Kidney (tissue), 14 donors: ENCODE results near the gene COL8A1. TPM values are rescaled to one million over a fixed set of nuclear protein-coding genes. Genes with fewer than 3 reads are reported as not detected.

ENCODE experiments used
- DNase-seq, 5 donors: peaks; one replicate each; pipeline ENCODE4 v3.0.0-alpha.2; 2013 to 2020
- FAIRE-seq: peaks from 2 replicates; lab custom pipeline; 2012; peaks lifted over from hg19 to GRCh38; lab: Jason Lieb, UNC
- H3K27ac ChIP-seq, 2 donors: one replicate each; pipeline ENCODE4 v1.7.0; 2013; ENCODE audit warnings: low read depth in 2 of 2, low read length in 2 of 2, inconsistent platforms in 1 of 2
- H3K27me3 ChIP-seq: one replicate; pipeline ENCODE4 v1.7.1; 2013; ENCODE audit warnings: low read length, inconsistent platforms; ENCODE audit not compliant: control insufficient read depth, insufficient read depth
- H3K36me3 ChIP-seq, 3 donors: one replicate each; pipeline versions ENCODE4 v1.7.0 to v1.7.1; 2013; ENCODE audit warnings: low read length in 3 of 3, control low read depth in 1 of 3, inconsistent platforms in 1 of 3; ENCODE audit not compliant: insufficient read depth in 3 of 3, control insufficient read depth in 2 of 3
- H3K4me1 ChIP-seq, 3 donors: one replicate each; pipeline versions ENCODE4 v1.7.0 to v1.7.1; 2013; ENCODE audit warnings: low read length in 3 of 3, inconsistent platforms in 1 of 3, low read depth in 1 of 3; ENCODE audit not compliant: control insufficient read depth in 2 of 3, insufficient read depth in 2 of 3
- H3K4me3 ChIP-seq, 3 donors: one replicate each; pipeline versions ENCODE4 v1.7.0 to v1.8.1; 2013; ENCODE audit warnings: low read length in 3 of 3, control low read depth in 1 of 3, inconsistent platforms in 1 of 3
- H3K9ac ChIP-seq, 3 donors: one replicate each; pipeline versions ENCODE4 v1.7.0 to v1.7.1; 2013; ENCODE audit warnings: low read length in 3 of 3, control low read depth in 1 of 3, inconsistent platforms in 1 of 3
- H3K9me3 ChIP-seq, 3 donors: one replicate each; pipeline versions ENCODE4 v1.7.0 to v1.7.1; 2013; ENCODE audit warnings: low read length in 3 of 3, control low read depth in 1 of 3, inconsistent platforms in 1 of 3; ENCODE audit not compliant: control insufficient read depth in 2 of 3, insufficient read depth in 1 of 3
- intact Hi-C: fragments of 100-400 bp; cut with DNase I; formaldehyde crosslinking; loops from one replicate; pipeline ENCODE4 v1.11.1; 2022
- polyA plus RNA-seq: library from polyadenylated mRNA; stranded (reverse); fragments of 350-450 nt; fragmentation: Illumina TruSeq; extraction: RNeasy Lipid Tissue Mini Kit (QIAGEN cat#74804); gene quantifications from one replicate; pipeline ENCODE4 v1.2.3, GENCODE V29; 2014; ENCODE audit warnings: low read depth, low replicate concordance; ENCODE audit not compliant: insufficient read depth
- total RNA-seq: library from RNA; stranded (reverse); fragmentation: NEBNext Ultra II Directional; extraction: Animal tissue kit (Norgen Biotek cat#: 25700); gene quantifications from one replicate; pipeline ENCODE4 v1.2.1, GENCODE V29; 2021
- TF ChIP-seq, protein P1 (sequence below): IDR thresholded peaks from 3 replicates; pipeline ENCODE4 v1.5.1; 2012; ENCODE audit warnings: mild to moderate bottlenecking, moderate library complexity, borderline replicate concordance; ENCODE audit not compliant: insufficient read depth; ENCODE audit errors: extremely low read depth
- donor health status: control.
- donor health status: control.
- donor health status: control.
- donor health status: control.
- donor health status: control.
- donor health status: DM: yes; HTN: yes; CAD: no.
- donor health status: Normal renal cell carcinoma (clear cell type).

Gene COL8A1
- total and polyA plus RNA-seq, 2 donors from 2014 or later: 3.6 to 24.2 TPM

DNA sequence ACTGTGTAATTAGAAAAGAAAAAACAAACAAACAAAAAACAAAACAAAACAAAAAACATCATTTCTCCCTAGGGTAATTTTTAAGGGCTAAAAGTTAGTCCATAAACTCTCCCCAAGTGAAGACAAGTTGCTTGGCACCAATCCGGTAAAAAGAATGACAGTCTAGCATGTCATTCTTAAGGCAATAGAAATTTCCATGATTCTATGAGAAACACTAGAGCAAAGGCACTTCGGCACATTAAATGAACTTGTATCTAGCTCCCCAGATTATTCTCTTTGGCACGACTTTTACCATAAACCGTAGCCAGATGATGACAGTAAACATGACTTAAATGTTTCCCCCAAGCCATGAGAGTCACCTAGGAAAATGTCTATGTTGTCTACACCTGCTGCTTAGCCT, 10.1 kb downstream of the COL8A1 start:
- Histone ChIP-seq H3K27ac (no peak overlapping the region), H3K27me3 (no peaks in the 10 kb centered on the region), H3K4me1 (peaks cover 0 to 3% (median 0%) of the 10 kb centered on the region in 3 donors), H3K36me3 (no peaks in the 10 kb centered on the region), H3K4me3 (no peak overlapping the region), H3K9ac (no peak overlapping the region), H3K9me3 (no peaks in the 10 kb centered on the region)
- TF ChIP-seq, protein P1, sequence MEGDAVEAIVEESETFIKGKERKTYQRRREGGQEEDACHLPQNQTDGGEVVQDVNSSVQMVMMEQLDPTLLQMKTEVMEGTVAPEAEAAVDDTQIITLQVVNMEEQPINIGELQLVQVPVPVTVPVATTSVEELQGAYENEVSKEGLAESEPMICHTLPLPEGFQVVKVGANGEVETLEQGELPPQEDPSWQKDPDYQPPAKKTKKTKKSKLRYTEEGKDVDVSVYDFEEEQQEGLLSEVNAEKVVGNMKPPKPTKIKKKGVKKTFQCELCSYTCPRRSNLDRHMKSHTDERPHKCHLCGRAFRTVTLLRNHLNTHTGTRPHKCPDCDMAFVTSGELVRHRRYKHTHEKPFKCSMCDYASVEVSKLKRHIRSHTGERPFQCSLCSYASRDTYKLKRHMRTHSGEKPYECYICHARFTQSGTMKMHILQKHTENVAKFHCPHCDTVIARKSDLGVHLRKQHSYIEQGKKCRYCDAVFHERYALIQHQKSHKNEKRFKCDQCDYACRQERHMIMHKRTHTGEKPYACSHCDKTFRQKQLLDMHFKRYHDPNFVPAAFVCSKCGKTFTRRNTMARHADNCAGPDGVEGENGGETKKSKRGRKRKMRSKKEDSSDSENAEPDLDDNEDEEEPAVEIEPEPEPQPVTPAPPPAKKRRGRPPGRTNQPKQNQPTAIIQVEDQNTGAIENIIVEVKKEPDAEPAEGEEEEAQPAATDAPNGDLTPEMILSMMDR: no peak
- intact Hi-C loops: no loop called here
- FAIRE-seq (no peak), DNase-seq (no peak)

DNA sequence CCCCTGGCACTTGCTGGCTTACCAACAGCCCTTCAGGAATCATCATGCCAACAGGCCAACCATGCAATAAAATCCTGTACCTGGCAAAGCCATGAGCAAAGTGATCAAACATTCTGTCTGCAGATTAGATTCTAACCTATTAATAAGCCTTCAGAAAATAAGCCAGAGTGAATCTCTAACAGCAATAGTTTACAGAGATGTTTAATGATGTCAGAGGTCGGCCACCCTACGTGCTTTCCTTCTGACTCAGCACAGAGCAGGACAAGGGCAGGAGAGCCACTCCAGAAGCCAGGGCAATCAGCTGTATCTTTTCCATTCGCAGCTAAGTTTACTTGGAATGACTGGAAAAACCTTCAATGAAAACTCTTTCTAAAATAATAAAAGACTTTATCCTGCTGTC, 13.1 kb downstream of the COL8A1 start:
- peak; percentile 82 for FAIRE-seq
- H3K27ac ChIP-seq: peak overlapping the region in 1 of 2 donors; percentile 82
- no peaks in the 10 kb centered on the region for H3K36me3 ChIP-seq
- H3K27me3 ChIP-seq: no peaks in the 10 kb centered on the region
- intact Hi-C loops: no loop called here
- no peak overlapping the region for H3K4me3 ChIP-seq
- no peaks in the 10 kb centered on the region for H3K9me3 ChIP-seq
- DNase-seq: peak in 4 of 5 donors; percentile 53 to 79 (median 65)
- no peak overlapping the region for H3K9ac ChIP-seq
- TF ChIP-seq, protein P1: no peak
- peaks cover 0 to 3% (median 0%) of the 10 kb centered on the region in 3 donors for H3K4me1 ChIP-seq

DNA sequence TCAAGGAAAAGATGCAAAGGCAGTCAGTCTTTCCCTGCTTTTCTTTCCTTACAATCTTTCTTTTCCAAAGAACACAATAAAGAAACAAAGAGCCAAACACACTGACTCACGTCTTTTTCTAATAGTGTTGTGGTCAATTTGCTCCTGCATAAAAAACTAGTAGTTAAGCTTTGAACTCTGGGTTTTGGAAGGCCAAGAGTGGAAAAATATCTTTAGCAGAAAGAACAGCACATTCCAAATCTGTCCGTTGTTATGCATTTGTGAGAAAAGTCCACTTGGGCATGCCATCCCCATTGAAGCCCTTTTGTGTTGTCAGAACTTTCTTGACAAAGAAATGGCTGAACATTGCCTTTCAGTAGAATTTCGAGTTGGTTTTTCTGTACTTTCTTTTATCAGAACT, 18.2 kb downstream of the COL8A1 start:
- intact Hi-C loops: no loop called here
- H3K27me3 ChIP-seq: no peaks in the 10 kb centered on the region
- H3K27ac ChIP-seq: peak overlapping the region in 1 of 2 donors; percentile 10
- TF ChIP-seq, protein P1: no peak
- no peak overlapping the region for H3K4me3 ChIP-seq
- DNase-seq (no peak), FAIRE-seq (no peak)
- peaks cover 0 to 2% (median 0%) of the 10 kb centered on the region in 3 donors for H3K4me1 ChIP-seq
- no peak overlapping the region for H3K9ac ChIP-seq
- H3K36me3 ChIP-seq: no peaks in the 10 kb centered on the region
- H3K9me3 ChIP-seq: no peaks in the 10 kb centered on the region

DNA sequence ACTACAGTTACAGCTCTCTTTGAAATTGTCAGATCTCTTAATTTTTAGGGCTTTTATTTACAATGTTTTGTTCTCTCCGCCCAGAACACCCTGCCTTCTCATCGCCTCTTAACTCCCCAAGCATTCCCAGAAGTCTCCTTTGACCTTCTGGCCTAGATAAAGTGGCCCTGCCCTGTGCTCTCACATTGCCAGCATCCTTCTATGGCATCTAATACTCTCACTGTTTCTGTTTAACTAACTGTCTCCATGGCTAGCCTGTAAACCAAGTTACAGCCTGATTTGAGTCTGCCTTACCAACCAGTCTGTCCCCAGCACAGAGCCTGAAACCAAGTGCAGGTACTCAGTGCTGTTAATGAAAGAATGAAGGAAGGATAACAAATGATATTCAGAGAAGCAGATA, 19.9 kb downstream of the COL8A1 start:
- H3K4me1 ChIP-seq: peaks cover 0 to 2% (median 0%) of the 10 kb centered on the region in 3 donors
- H3K9ac ChIP-seq: no peak overlapping the region
- H3K9me3 ChIP-seq: no peaks in the 10 kb centered on the region
- H3K36me3 ChIP-seq: no peaks in the 10 kb centered on the region
- DNase-seq (no peak), FAIRE-seq (no peak)
- no peak overlapping the region for H3K4me3 ChIP-seq
- intact Hi-C loops: no loop called here
- H3K27me3 ChIP-seq: no peaks in the 10 kb centered on the region
- TF ChIP-seq, protein P1: no peak
- H3K27ac ChIP-seq: no peak overlapping the region
